Loucy (cell line): ENCODE data around the gene ROBO1.

ENCODE experiments used
- H2AFZ ChIP-seq: fragments of 200-600 bp; sonication (generic); 2 replicates; pipeline ENCODE4 v1.6.0; 2016; ENCODE audit warnings: antibody characterized with exemption, mild to moderate bottlenecking, low read length, moderate library complexity
- H3F3A ChIP-seq: fragments of 200-600 bp; 2 replicates; pipeline ENCODE4 v1.6.0; 2016; ENCODE audit warnings: antibody characterized with exemption, low read depth, mild to moderate bottlenecking
- H3K27me3 ChIP-seq: fragments of 200-600 bp; sonication (generic); 2 replicates; pipeline ENCODE4 v1.6.1; 2014; ENCODE audit warnings: low read length, mild to moderate bottlenecking; ENCODE audit not compliant: insufficient read depth, poor library complexity, severe bottlenecking
- H3K36me3 ChIP-seq: fragments of 200-600 bp; sonication (generic); 2 replicates; pipeline ENCODE4 v1.6.1; 2016; ENCODE audit warnings: low read length; ENCODE audit not compliant: insufficient read depth
- H3K4me1 ChIP-seq: fragments of 200-600 bp; sonication (generic); 2 replicates; pipeline ENCODE4 v1.5.1; 2014; ENCODE audit warnings: low read length, mild to moderate bottlenecking; ENCODE audit not compliant: insufficient read depth, poor library complexity, severe bottlenecking
- H3K4me2 ChIP-seq: fragments of 200-600 bp; sonication (generic); 2 replicates; pipeline ENCODE4 v1.6.0; 2014; ENCODE audit warnings: antibody characterized with exemption, low read length, low read depth, mild to moderate bottlenecking; ENCODE audit not compliant: poor library complexity, severe bottlenecking
- H3K4me3 ChIP-seq: fragments of 200-600 bp; sonication (generic); 2 replicates; pipeline ENCODE4 v1.5.1; 2014; ENCODE audit warnings: low read length, mild to moderate bottlenecking, mixed read lengths; ENCODE audit not compliant: poor library complexity, severe bottlenecking
- H3K79me2 ChIP-seq: fragments of 200-600 bp; sonication (generic); 2 replicates; pipeline ENCODE4 v1.6.1; 2014; ENCODE audit warnings: low read length; ENCODE audit not compliant: insufficient read depth
- H3K9ac ChIP-seq: fragments of 200-600 bp; sonication (generic); 2 replicates; pipeline ENCODE4 v1.6.0; 2014; ENCODE audit warnings: mild to moderate bottlenecking, low read depth, low read length, moderate library complexity; ENCODE audit not compliant: poor library complexity, severe bottlenecking
- H3K9me2 ChIP-seq: fragments of 200-600 bp; sonication (generic); replicated peaks from 2 replicates; pipeline ENCODE4 v1.6.1; 2016; ENCODE audit warnings: low read depth, low read length, mixed read lengths
- H3K9me3 ChIP-seq: fragments of 200-600 bp; sonication (generic); 2 replicates; pipeline ENCODE4 v1.6.1; 2014; ENCODE audit warnings: mild to moderate bottlenecking, antibody characterized with exemption, low read length, low read depth; ENCODE audit not compliant: insufficient read depth
- H4K20me1 ChIP-seq: fragments of 200-600 bp; sonication (generic); 2 replicates; pipeline ENCODE4 v1.6.0; 2014; ENCODE audit warnings: antibody characterized with exemption, low read length, mild to moderate bottlenecking; ENCODE audit not compliant: insufficient read depth, poor library complexity, severe bottlenecking
- EZH2phosphoT487 ChIP-seq: fragments of 200-600 bp; IDR thresholded peaks from 2 replicates; pipeline ENCODE4 v1.6.1; 2018; ENCODE audit warnings: antibody characterized with exemption, mild to moderate bottlenecking, moderate library complexity, borderline replicate concordance
- TF ChIP-seq, protein P1 (sequence below): fragments of 200-600 bp; sonication (generic); conservative IDR thresholded peaks from 2 replicates; pipeline ENCODE4 v1.5.1; 2014; ENCODE audit warnings: mild to moderate bottlenecking, antibody characterized with exemption, low read length

Gene ROBO1

DNA sequence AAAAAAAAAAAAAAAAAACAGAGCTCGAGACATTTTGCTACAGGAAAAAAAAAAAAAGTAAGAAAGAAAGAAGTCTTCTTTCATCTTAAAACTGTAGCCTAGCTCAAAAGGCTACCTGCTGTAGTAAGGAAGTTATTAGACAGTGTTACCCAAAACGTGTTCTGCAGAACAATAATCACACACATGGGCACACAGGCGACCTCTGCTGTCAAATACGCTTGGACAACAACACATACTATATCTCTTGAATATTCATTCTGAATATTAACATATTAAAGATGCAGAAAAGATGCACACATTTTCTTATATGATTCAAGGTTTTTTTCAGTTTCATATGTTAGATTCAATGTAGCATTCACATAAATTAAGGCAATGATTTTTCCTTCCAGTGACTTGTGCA lies 215.8 kb downstream of the ROBO1 start:
- H3K4me3 ChIP-seq: no peak overlapping the region
- H3F3A ChIP-seq: no peaks in the 10 kb centered on the region
- no peaks in the 10 kb centered on the region for H4K20me1 ChIP-seq
- no peaks in the 10 kb centered on the region for H3K4me1 ChIP-seq
- TF ChIP-seq, protein P1, sequence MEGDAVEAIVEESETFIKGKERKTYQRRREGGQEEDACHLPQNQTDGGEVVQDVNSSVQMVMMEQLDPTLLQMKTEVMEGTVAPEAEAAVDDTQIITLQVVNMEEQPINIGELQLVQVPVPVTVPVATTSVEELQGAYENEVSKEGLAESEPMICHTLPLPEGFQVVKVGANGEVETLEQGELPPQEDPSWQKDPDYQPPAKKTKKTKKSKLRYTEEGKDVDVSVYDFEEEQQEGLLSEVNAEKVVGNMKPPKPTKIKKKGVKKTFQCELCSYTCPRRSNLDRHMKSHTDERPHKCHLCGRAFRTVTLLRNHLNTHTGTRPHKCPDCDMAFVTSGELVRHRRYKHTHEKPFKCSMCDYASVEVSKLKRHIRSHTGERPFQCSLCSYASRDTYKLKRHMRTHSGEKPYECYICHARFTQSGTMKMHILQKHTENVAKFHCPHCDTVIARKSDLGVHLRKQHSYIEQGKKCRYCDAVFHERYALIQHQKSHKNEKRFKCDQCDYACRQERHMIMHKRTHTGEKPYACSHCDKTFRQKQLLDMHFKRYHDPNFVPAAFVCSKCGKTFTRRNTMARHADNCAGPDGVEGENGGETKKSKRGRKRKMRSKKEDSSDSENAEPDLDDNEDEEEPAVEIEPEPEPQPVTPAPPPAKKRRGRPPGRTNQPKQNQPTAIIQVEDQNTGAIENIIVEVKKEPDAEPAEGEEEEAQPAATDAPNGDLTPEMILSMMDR: no peak
- TF ChIP-seq EZH2phosphoT487: no peak
- H3K9me2 ChIP-seq: no peaks in the 10 kb centered on the region
- H3K9ac ChIP-seq: no peak overlapping the region
- H3K27me3 ChIP-seq: no peaks in the 10 kb centered on the region
- no peaks in the 10 kb centered on the region for H3K36me3 ChIP-seq
- H3K4me2 ChIP-seq: no peak overlapping the region
- H3K79me2 ChIP-seq: no peaks in the 10 kb centered on the region
- no peak overlapping the region for H2AFZ ChIP-seq
- no peaks in the 10 kb centered on the region for H3K9me3 ChIP-seq

GRCh38 chr3:79551321-79551892 lies 216.4 kb downstream of the ROBO1 start:
- Histone ChIP-seq H3K4me2 (no peak overlapping the region), H3K36me3 (no peaks in the 10 kb centered on the region), H4K20me1 (no peaks in the 10 kb centered on the region), H3F3A (no peaks in the 10 kb centered on the region), H3K79me2 (no peaks in the 10 kb centered on the region), H3K9me2 (no peaks in the 10 kb centered on the region), H3K9me3 (no peaks in the 10 kb centered on the region), H3K4me3 (no peak overlapping the region), H3K27me3 (no peaks in the 10 kb centered on the region), H2AFZ (no peak overlapping the region), H3K4me1 (no peaks in the 10 kb centered on the region), H3K9ac (no peak overlapping the region)
- no peak for TF ChIP-seq EZH2phosphoT487
- TF ChIP-seq, protein P1: no peak

- Histone ChIP-seq H3K4me1 (no peaks in the 10 kb centered on the region), H3K9me2 (no peaks in the 10 kb centered on the region), H2AFZ (no peak overlapping the region), H3K9me3 (no peaks in the 10 kb centered on the region), H3K4me3 (no peak overlapping the region), H4K20me1 (no peaks in the 10 kb centered on the region), H3K27me3 (no peaks in the 10 kb centered on the region), H3K79me2 (no peaks in the 10 kb centered on the region), H3K36me3 (no peaks in the 10 kb centered on the region), H3K4me2 (no peak overlapping the region), H3K9ac (no peak overlapping the region), H3F3A (no peaks in the 10 kb centered on the region)
- TF ChIP-seq, protein P1: no peak
- no peak for TF ChIP-seq EZH2phosphoT487
Observed at GRCh38 chr3:79543218-79543982, 224.4 kb downstream of the ROBO1 start.
